ENCODE measurements around the gene DGAT2. TPM values are rescaled to one million over a fixed set of nuclear protein-coding genes. Genes with fewer than 3 reads are reported as not detected.

DGAT2 gene
- total and polyA plus RNA-seq, 5 donors, result 5.7 to 23.4 (median 12.2) TPM

DNA sequence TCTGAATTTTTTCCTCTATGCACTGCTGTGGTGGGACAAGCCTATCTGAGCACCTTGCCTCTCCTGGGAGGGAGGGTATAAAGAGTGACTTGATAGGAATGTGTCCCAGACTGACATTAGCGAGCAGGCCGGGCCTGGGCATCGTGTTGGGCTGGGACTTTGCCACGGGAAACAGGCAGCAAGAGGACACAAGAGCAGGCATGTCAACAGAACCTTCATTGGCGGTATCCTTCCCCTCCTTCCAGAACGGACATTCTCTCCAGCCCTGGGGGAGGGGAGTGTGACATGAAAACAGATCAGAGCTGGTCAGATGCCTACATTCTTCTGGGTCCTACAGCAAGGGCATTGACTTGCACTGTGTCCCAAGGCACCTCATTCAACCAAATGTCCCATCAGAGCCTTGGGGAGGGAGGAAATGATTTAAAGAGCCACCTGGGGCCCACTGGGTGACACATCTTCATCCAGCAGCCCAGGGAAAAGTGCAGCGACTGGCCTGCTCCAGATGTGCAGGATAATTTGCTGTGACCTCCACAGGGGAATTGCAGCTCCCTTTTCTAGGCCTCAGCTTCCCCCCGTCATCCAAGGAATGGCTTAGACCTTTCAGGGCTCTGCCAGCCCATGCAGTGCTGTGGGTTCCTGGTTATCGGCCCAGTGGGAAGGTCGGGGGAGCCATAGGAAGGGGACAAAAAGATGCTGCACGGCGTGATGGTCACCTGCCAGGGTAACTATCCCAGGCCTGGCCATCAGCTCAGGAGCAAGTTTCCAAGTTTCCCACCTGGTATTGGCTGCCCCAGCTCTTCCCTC lies 24.6 kb downstream of the DGAT2 start:
- Histone ChIP-seq H3K27me3 (ENCODE audit: control insufficient read depth, insufficient read depth) (no peaks in the 10 kb centered on the region), H3K4me1 (ENCODE audit: control insufficient read depth, insufficient read depth, low read length) (no peaks in the 10 kb centered on the region), H3K4me3 (ENCODE audit: low read length) (no peak overlapping the region), H3K9me3 (ENCODE audit: control insufficient read depth, low read length) (no peaks in the 10 kb centered on the region), H3K27ac (ENCODE audit: low read length) (peak overlapping the region; percentile 40)
- 65% methylated on average over 12 of the region's 12 CpGs for WGBS
- ATAC-seq, result peak in 1 of 2 donors; percentile 38
- DNase-seq, result peak in 2 of 3 donors; percentile 60 to 75
- intact Hi-C loops (cut with DNase I), result no loop called here

DNA sequence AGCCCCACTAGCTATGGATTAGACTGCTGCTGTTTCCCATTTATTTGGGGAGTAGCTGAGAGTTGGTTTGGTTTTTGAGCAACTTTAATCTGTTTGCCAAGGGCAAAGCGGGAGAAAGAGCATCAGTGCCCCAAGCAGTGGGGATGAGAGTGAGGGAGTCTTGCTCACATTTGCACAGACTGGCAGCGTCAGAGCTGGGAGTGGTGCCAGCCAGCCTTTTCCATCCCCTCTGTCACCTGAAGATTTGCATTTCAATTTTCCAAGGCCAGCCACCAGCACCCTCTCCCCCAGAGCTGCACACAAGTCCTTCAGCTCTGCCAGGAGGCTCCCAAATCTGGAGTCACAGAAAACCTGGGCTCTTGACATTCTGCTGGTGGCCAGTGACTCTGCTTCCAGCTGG lies 25.4 kb downstream of the DGAT2 start:
- DNase-seq (no peak), ATAC-seq (no peak)
- H3K27me3 ChIP-seq (ENCODE audit: control insufficient read depth, insufficient read depth), result no peaks in the 10 kb centered on the region
- H3K4me3 ChIP-seq (ENCODE audit: low read length), result no peak overlapping the region
- H3K4me1 ChIP-seq (ENCODE audit: control insufficient read depth, insufficient read depth, low read length), result no peaks in the 10 kb centered on the region
- WGBS, result 80% methylated on average over 2 of the region's 2 CpGs
- intact Hi-C loops (cut with DNase I), result no loop called here
- no peak overlapping the region for H3K27ac ChIP-seq (ENCODE audit: low read length)
- no peaks in the 10 kb centered on the region for H3K9me3 ChIP-seq (ENCODE audit: control insufficient read depth, low read length)

DNA sequence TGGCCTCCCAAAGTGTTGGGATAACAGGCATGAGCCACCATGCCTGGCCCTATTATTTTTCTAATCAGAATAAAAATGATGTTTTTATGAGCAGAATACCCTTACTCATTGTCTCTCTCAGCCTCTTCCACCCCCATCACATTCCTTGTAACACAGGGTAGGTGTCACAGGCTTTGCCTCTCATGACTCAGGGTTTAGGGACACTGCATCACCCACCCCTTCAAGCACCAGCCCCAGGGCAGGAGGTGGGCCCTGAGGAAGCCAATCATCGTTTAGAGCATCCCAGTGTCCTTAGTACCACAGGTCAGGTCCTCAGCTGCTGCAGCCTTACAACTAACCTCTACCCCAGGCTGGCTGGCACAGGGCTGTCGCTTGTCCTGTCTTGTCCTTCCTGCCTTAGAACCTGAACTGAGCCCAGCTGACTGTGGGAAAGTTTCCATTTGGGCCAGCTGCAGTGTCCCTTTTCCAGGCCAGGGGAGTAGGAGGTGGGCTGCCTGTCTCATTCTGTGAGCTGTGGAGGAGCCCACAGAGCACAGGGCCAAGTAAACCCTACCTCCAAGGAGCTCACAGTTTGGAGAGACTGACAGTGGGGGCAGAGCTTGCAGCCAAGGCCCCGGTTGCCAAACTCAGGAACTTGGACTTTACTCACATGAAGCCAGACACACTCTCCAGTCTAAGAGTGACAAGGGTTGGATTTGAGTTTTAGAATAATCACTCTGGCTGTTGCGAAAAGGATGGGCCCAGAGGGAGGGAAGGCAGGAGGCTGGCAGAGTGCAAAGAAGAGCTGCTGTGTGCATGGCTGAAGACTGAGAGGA lies 26.9 kb downstream of the DGAT2 start:
- intact Hi-C loops (cut with DNase I), result no loop called here
- WGBS, result 75% methylated on average over 4 of the region's 4 CpGs
- no peaks in the 10 kb centered on the region for H3K27me3 ChIP-seq (ENCODE audit: control insufficient read depth, insufficient read depth)
- H3K4me3 ChIP-seq (ENCODE audit: low read length), result no peak overlapping the region
- no peaks in the 10 kb centered on the region for H3K4me1 ChIP-seq (ENCODE audit: control insufficient read depth, insufficient read depth, low read length)
- ATAC-seq (no peak), DNase-seq (no peak)
- no peak overlapping the region for H3K27ac ChIP-seq (ENCODE audit: low read length)
- no peaks in the 10 kb centered on the region for H3K9me3 ChIP-seq (ENCODE audit: control insufficient read depth, low read length)

DNA sequence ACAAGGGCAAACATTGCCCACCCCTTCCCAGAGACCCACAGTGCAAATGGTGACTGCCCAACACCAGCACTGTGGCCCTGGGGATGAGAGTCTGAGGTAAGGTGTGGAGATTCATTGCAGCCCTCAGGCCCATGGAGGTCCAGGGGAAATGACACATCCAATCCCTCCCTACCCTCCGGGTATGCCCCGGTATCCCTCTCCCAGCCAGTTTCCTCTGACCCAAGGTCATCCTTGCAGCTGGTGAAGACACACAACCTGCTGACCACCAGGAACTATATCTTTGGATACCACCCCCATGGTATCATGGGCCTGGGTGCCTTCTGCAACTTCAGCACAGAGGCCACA lies 27.5 kb downstream of the DGAT2 start:
- Histone ChIP-seq H3K9me3 (ENCODE audit: control insufficient read depth, low read length) (no peaks in the 10 kb centered on the region), H3K27me3 (ENCODE audit: control insufficient read depth, insufficient read depth) (no peaks in the 10 kb centered on the region), H3K27ac (ENCODE audit: low read length) (no peak overlapping the region), H3K4me3 (ENCODE audit: low read length) (no peak overlapping the region), H3K4me1 (ENCODE audit: control insufficient read depth, insufficient read depth, low read length) (no peaks in the 10 kb centered on the region)
- intact Hi-C loops (cut with DNase I), result no loop called here
- 78% methylated on average over 2 of the region's 2 CpGs for WGBS
- DNase-seq (no peak), ATAC-seq (no peak)

DNA sequence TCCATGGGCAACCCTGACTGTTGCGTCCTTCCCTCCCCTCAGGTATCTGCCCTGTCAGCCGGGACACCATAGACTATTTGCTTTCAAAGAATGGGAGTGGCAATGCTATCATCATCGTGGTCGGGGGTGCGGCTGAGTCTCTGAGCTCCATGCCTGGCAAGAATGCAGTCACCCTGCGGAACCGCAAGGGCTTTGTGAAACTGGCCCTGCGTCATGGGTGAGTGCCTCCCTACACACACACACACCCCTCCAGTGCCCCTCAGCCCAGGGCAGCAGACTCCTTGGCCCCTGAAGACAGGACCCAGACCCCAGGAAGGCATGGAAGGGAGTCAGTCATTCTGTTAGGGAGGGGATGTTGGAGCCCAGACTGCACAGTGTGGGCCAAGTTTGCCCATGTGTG lies 28.5 kb downstream of the DGAT2 start:
- WGBS, result 93% methylated on average over 8 of the region's 8 CpGs
- no peak for ATAC-seq
- Histone ChIP-seq H3K27me3 (ENCODE audit: control insufficient read depth, insufficient read depth) (no peaks in the 10 kb centered on the region), H3K9me3 (ENCODE audit: control insufficient read depth, low read length) (no peaks in the 10 kb centered on the region), H3K4me3 (ENCODE audit: low read length) (no peak overlapping the region), H3K27ac (ENCODE audit: low read length) (no peak overlapping the region), H3K4me1 (ENCODE audit: control insufficient read depth, insufficient read depth, low read length) (no peaks in the 10 kb centered on the region)
- intact Hi-C loops (cut with DNase I), result no loop called here
- no peak for DNase-seq

DNA sequence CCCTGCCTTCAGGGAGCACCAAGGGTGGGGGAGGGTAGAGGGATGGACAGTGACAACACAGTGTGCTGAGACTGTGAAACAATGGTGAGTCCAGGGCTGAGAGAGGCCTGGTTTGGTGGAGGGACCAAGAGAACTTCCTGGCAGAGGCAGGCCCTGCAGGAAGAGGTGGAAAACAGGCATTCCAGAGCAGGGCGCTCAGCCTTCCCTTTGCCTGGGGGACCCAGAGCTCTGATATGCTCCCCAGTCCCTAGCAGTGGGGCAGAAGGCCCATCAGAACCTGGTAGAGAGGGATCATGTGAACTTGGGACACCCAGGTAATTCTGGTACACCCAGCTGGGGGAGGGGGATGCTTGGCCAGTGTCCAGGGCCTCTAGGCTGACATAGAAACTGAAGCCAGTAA lies 29.2 kb downstream of the DGAT2 start:
- Histone ChIP-seq H3K4me3 (ENCODE audit: low read length) (no peak overlapping the region), H3K9me3 (ENCODE audit: control insufficient read depth, low read length) (no peaks in the 10 kb centered on the region), H3K27ac (ENCODE audit: low read length) (no peak overlapping the region), H3K27me3 (ENCODE audit: control insufficient read depth, insufficient read depth) (no peaks in the 10 kb centered on the region), H3K4me1 (ENCODE audit: control insufficient read depth, insufficient read depth, low read length) (no peaks in the 10 kb centered on the region)
- DNase-seq (no peak), ATAC-seq (no peak)
- 100% methylated on average over 1 of the region's 1 CpG for WGBS
- intact Hi-C loops (cut with DNase I), result no loop called here

DNA sequence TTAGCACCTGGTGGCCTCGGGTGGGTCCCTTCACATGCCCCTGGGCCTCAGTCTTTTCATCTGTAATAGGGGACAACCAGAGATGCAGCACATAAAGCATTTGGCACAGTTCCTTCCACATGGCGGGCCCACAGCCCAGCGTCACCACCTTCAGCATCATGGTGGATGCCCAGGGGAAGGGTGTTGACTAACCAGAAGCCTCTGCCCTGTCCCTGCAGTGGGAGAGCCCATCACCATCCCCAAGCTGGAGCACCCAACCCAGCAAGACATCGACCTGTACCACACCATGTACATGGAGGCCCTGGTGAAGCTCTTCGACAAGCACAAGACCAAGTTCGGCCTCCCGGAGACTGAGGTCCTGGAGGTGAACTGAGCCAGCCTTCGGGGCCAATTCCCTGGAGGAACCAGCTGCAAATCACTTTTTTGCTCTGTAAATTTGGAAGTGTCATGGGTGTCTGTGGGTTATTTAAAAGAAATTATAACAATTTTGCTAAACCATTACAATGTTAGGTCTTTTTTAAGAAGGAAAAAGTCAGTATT lies 31.6 kb downstream of the DGAT2 start:
- Histone ChIP-seq H3K9me3 (ENCODE audit: control insufficient read depth, low read length) (no peaks in the 10 kb centered on the region), H3K27me3 (ENCODE audit: control insufficient read depth, insufficient read depth) (no peaks in the 10 kb centered on the region), H3K4me3 (ENCODE audit: low read length) (no peak overlapping the region), H3K27ac (ENCODE audit: low read length) (no peak overlapping the region), H3K4me1 (ENCODE audit: control insufficient read depth, insufficient read depth, low read length) (no peaks in the 10 kb centered on the region)
- intact Hi-C loops (cut with DNase I), result loop anchor here in 3 of 4 donors (5.0 to 10.0 kb wide), 4 partner anchors 67 to 517 kb away; no protein-coding TSS in a partner anchor
- no peak for DNase-seq
- WGBS, result 95% methylated on average over 8 of the region's 8 CpGs
- ATAC-seq, result no peak

DNA sequence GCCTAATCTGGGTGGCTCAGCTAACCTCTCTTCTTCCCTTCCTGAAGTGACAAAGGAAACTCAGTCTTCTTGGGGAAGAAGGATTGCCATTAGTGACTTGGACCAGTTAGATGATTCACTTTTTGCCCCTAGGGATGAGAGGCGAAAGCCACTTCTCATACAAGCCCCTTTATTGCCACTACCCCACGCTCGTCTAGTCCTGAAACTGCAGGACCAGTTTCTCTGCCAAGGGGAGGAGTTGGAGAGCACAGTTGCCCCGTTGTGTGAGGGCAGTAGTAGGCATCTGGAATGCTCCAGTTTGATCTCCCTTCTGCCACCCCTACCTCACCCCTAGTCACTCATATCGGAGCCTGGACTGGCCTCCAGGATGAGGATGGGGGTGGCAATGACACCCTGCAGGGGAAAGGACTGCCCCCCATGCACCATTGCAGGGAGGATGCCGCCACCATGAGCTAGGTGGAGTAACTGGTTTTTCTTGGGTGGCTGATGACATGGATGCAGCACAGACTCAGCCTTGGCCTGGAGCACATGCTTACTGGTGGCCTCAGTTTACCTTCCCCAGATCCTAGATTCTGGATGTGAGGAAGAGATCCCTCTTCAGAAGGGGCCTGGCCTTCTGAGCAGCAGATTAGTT lies 32.3 kb downstream of the DGAT2 start:
- ATAC-seq (no peak), DNase-seq (no peak)
- H3K27me3 ChIP-seq (ENCODE audit: control insufficient read depth, insufficient read depth), result no peaks in the 10 kb centered on the region
- intact Hi-C loops (cut with DNase I), result loop anchor here in 3 of 4 donors (5.0 to 10.0 kb wide), 4 partner anchors 66 to 516 kb away; no protein-coding TSS in a partner anchor
- H3K9me3 ChIP-seq (ENCODE audit: control insufficient read depth, low read length), result no peaks in the 10 kb centered on the region
- no peak overlapping the region for H3K27ac ChIP-seq (ENCODE audit: low read length)
- WGBS, result 84% methylated on average over 6 of the region's 6 CpGs
- H3K4me3 ChIP-seq (ENCODE audit: low read length), result no peak overlapping the region
- no peaks in the 10 kb centered on the region for H3K4me1 ChIP-seq (ENCODE audit: control insufficient read depth, insufficient read depth, low read length)

DNA sequence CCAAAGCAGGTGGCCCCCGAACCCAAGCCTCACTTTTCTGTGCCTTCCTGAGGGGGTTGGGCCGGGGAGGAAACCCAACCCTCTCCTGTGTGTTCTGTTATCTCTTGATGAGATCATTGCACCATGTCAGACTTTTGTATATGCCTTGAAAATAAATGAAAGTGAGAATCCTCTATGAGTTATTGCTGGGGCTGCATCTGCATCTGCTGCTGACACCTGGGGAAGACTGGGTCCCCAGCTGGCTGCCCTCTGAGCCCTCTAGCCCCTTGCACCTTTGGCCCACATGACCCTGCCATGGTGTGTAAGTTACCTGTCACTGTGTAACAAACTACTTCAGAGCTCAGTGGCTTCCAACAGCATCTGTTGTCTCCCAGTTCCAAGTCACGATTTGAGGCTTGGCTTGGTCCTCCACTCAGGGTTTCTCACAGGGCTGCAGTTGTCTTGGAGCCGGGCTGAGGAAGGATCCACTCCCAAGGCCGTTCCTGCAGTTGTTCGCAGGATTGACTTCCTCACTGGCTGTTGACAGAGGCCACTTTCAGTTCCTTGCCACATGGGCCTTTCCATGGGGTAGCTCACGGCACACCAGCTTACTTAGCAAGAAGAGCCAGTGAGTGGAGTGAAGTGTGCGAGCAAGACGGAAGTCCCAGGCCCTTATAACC lies 32.9 kb downstream of the DGAT2 start:
- Histone ChIP-seq H3K9me3 (ENCODE audit: control insufficient read depth, low read length) (no peaks in the 10 kb centered on the region), H3K27me3 (ENCODE audit: control insufficient read depth, insufficient read depth) (no peaks in the 10 kb centered on the region), H3K27ac (ENCODE audit: low read length) (no peak overlapping the region), H3K4me3 (ENCODE audit: low read length) (no peak overlapping the region), H3K4me1 (ENCODE audit: control insufficient read depth, insufficient read depth, low read length) (no peaks in the 10 kb centered on the region)
- WGBS, result 74% methylated on average over 9 of the region's 9 CpGs
- intact Hi-C loops (cut with DNase I), result loop anchor here (2.0 to 10.0 kb wide), 5 partner anchors 66 to 516 kb away; no protein-coding TSS in a partner anchor
- ATAC-seq, result peak; percentile 14 to 17
- DNase-seq, result peak in 1 of 3 donors; percentile 56

DNA sequence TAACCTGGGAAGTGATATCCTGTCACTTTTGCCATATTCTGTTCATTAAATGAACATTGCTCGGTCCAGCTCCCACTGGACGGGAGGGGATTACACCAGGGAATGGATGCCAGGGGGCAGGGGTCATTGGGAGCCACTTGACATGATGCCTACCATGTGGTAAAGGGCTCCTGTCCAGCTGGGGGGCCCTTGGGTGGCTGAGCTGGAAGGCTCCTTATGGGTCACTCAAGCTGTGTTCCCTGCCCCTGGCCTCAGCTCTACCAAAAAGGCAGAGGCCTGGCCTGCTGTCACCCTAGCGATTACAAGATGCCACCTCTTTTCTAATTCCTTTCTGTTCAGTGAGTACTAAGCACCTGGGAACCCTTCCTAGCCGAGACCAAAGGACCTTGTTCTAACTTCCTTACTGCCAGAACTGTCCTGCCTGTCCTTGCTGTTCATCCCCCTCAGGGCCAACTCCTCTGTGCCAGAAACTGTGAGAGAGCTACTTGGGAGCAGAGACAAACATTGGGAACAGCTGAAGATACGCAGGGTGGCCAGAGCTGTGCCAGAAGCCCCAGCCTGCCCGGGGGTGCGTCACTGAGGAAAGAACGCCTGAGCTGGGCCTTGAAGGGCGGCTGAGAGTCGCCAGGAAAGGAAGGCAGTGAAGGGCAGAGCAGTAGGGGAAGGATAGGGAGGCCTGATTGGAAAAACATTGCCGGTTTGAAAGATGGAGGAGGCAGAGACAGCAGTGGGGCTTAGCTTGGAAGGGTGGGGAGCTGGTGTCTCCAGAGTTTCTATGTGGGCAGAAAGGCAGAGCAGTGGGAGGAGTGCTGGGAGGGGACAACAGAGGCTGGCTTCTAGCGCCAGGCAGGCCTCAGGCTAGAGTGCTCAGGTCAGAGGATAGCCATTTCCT lies 33.7 kb downstream of the DGAT2 start:
- Histone ChIP-seq H3K4me3 (ENCODE audit: low read length) (no peak overlapping the region), H3K27me3 (ENCODE audit: control insufficient read depth, insufficient read depth) (no peaks in the 10 kb centered on the region), H3K27ac (ENCODE audit: low read length) (no peak overlapping the region), H3K9me3 (ENCODE audit: control insufficient read depth, low read length) (no peaks in the 10 kb centered on the region), H3K4me1 (ENCODE audit: control insufficient read depth, insufficient read depth, low read length) (no peaks in the 10 kb centered on the region)
- peak; percentile 7 to 17 for ATAC-seq
- 86% methylated on average over 12 of the region's 12 CpGs for WGBS
- no peak for DNase-seq
- intact Hi-C loops (cut with DNase I), result loop anchor here (2.0 to 10.0 kb wide), 5 partner anchors 65 to 515 kb away; no protein-coding TSS in a partner anchor
